Endothelial cell of umbilical vein (primary cell): ENCODE data around the gene FBXL14. TPM values are rescaled to one million over a fixed set of nuclear protein-coding genes. Genes with fewer than 3 reads are reported as not detected.

Experiments
- BruUV-seq: library from RNA; stranded (reverse); fragments of 400-500 nt; replicated peaks from 2 replicates; lab custom pipeline; 2021; lab: Mats Ljungman, UMichigan
- CTCF ChIA-PET: fragments of 300-600, 350-600 bp; sonication (Branson Sonifier 250); formaldehyde crosslinking; loops from one replicate; lab custom pipeline; 2021; ENCODE audit warnings: antibody characterized with exemption, inconsistent platforms; lab: Charles Lee
- POLR2A ChIA-PET: fragments of 300-600, 350-600 bp; sonication (Branson Sonifier 250); formaldehyde crosslinking; loops from one replicate; lab custom pipeline; 2021; ENCODE audit warnings: antibody characterized with exemption, inconsistent platforms; lab: Charles Lee
- DNase-seq: peaks from one replicate; pipeline ENCODE4 v3.0.0-alpha.2; 2011; ENCODE audit warnings: low read depth, low spot score
- FAIRE-seq: peaks from 2 replicates; lab custom pipeline; 2011; peaks lifted over from hg19 to GRCh38; lab: Jason Lieb, UNC
- H2AFZ ChIP-seq: 2 replicates; pipeline ENCODE4 v1.6.0; 2012; ENCODE audit warnings: low read depth, low read length, control low read depth, inconsistent platforms
- H3K27ac ChIP-seq: 2 replicates; pipeline ENCODE4 v1.5.1; 2011; ENCODE audit warnings: low read depth, mild to moderate bottlenecking, control low read depth, low read length, moderate library complexity; ENCODE audit not compliant: insufficient read depth
- H3K27me3 ChIP-seq, 2 experiments: 2 replicates each; pipeline versions ENCODE4 v1.6.0 to v1.6.1; 2011; ENCODE audit warnings: low read length in 2 of 2, mixed read lengths in 1 of 2; ENCODE audit not compliant: control insufficient read depth in 2 of 2, insufficient read depth in 2 of 2
- H3K36me3 ChIP-seq, 2 experiments: 2 replicates in 1 of 2; 3 replicates in 1 of 2; pipeline ENCODE4 v1.5.1; 2011; ENCODE audit warnings: low read length in 2 of 2, mild to moderate bottlenecking in 1 of 2, moderate library complexity in 1 of 2; ENCODE audit not compliant: control insufficient read depth in 2 of 2, insufficient read depth in 2 of 2; ENCODE audit errors: extremely low read depth in 1 of 2
- H3K4me1 ChIP-seq: 3 replicates; pipeline ENCODE4 v1.5.1; 2011; ENCODE audit warnings: mild to moderate bottlenecking, low read length; ENCODE audit not compliant: control insufficient read depth, insufficient read depth; ENCODE audit errors: extremely low read depth
- H3K4me2 ChIP-seq: 2 replicates; pipeline ENCODE4 v1.6.1; 2011; ENCODE audit warnings: low read length, control low read depth, mixed read lengths; ENCODE audit not compliant: insufficient read depth
- H3K4me3 ChIP-seq, 3 experiments: fragments of 200-600 bp in 1 of 3; sonication (generic), shearing (Covaris generic) in 1 of 3; replicated peaks in 1 of 3; 2 replicates each; pipeline ENCODE4 v1.5.1; 2011 to 2016; ENCODE audit warnings: control low read depth in 3 of 3, low read length in 3 of 3, mild to moderate bottlenecking in 2 of 3, inconsistent platforms in 1 of 3, low read depth in 1 of 3, moderate library complexity in 1 of 3; ENCODE audit not compliant: insufficient read depth in 1 of 3
- H3K79me2 ChIP-seq: 2 replicates; pipeline ENCODE4 v1.6.0; 2012; ENCODE audit warnings: low read length, inconsistent platforms; ENCODE audit not compliant: control insufficient read depth, insufficient read depth
- H3K9ac ChIP-seq: replicated peaks from 2 replicates; pipeline ENCODE3; 2011; ENCODE audit warnings: low read length, control low read depth; ENCODE audit not compliant: insufficient read depth; ENCODE audit errors: extremely low read depth
- H3K9me1 ChIP-seq: replicated peaks from 3 replicates; pipeline ENCODE4 v1.6.0; 2011; ENCODE audit warnings: mild to moderate bottlenecking, low read length; ENCODE audit not compliant: control insufficient read depth, insufficient read depth; ENCODE audit errors: extremely low read depth
- H3K9me3 ChIP-seq: replicated peaks from 2 replicates; pipeline ENCODE4 v1.5.1; 2012; ENCODE audit warnings: low read length, inconsistent platforms; ENCODE audit not compliant: control insufficient read depth, insufficient read depth
- H4K20me1 ChIP-seq: replicated peaks from 2 replicates; pipeline ENCODE3; 2011; ENCODE audit warnings: mild to moderate bottlenecking, low read length; ENCODE audit not compliant: control insufficient read depth, insufficient read depth; ENCODE audit errors: extremely low read depth
- EZH2 ChIP-seq: IDR thresholded peaks from 2 replicates; pipeline ENCODE4 v1.6.1; 2012; ENCODE audit warnings: borderline replicate concordance, low read depth, mild to moderate bottlenecking, moderate library complexity, low read length, inconsistent platforms; ENCODE audit not compliant: severe bottlenecking
- FOS ChIP-seq: IDR thresholded peaks from 2 replicates; pipeline ENCODE4 v1.6.1; 2011; ENCODE audit warnings: mild to moderate bottlenecking, low read length, moderate library complexity, borderline replicate concordance; ENCODE audit not compliant: insufficient read depth
- GATA2 ChIP-seq: IDR thresholded peaks from 2 replicates; pipeline ENCODE4 v1.7.0; 2011; ENCODE audit warnings: low read depth, mild to moderate bottlenecking, moderate library complexity, mixed read lengths, low read length; ENCODE audit not compliant: insufficient read length, insufficient read depth
- JUN ChIP-seq: IDR thresholded peaks from 2 replicates; pipeline ENCODE4 v1.6.1; 2011; ENCODE audit warnings: borderline replicate concordance, low read depth; ENCODE audit not compliant: insufficient read length, insufficient read depth
- MYC ChIP-seq: IDR thresholded peaks from one replicate; pipeline ENCODE4 v1.6.1; 2011; ENCODE audit warnings: mild to moderate bottlenecking, low read depth, low read length
- POLR2A ChIP-seq: IDR thresholded peaks from 2 replicates; pipeline ENCODE4 v1.6.1; 2012; ENCODE audit warnings: low read depth, mild to moderate bottlenecking, control low read depth, low read length
- POLR2AphosphoS5 ChIP-seq: IDR thresholded peaks from 2 replicates; pipeline ENCODE4 v1.6.1; 2012; ENCODE audit warnings: low read depth, mild to moderate bottlenecking, control low read depth, low read length, moderate library complexity; ENCODE audit not compliant: insufficient read depth
- dilution Hi-C: fragments of 300-500 bp; cut with MboI; formaldehyde crosslinking; loops from one replicate; pipeline ENCODE4 v1.15.0; 2019; ENCODE audit warnings: low sequenced_read_pairs; ENCODE audit not compliant: extremely low pct_ligation_motif_present
- intact Hi-C: fragments of 100-400 bp; cut with micrococcal nuclease; formaldehyde crosslinking; loops from one replicate; pipeline ENCODE4 v1.10.0; 2022
- polyA plus RNA-seq, 4 experiments: library from polyadenylated mRNA; depleted of rRNA in 3 of 4; stranded (reverse) in 3 of 4; unstranded in 1 of 4; fragments of >200 nt; gene quantifications; 2 replicates each; pipeline versions ENCODE4 v1.2.1 to v1.2.3, GENCODE V29; 2011 to 2012; ENCODE audit warnings: missing spikeins in 1 of 4
- total RNA-seq: library from RNA; stranded (reverse); gene quantifications from 2 replicates; pipeline ENCODE4 v1.2.3, GENCODE V29; 2021
- TF ChIP-seq, protein P1 (sequence below), 2 donors: IDR thresholded peaks; 1 replicate in 1 of 2; 2 replicates in 1 of 2; pipeline ENCODE4 v1.5.1; 2011; ENCODE audit warnings: low read length in 2 of 2, mild to moderate bottlenecking in 2 of 2, moderate library complexity in 2 of 2, control low read depth in 1 of 2, inconsistent platforms in 1 of 2, low read depth in 1 of 2; ENCODE audit not compliant: insufficient read depth in 1 of 2; ENCODE audit errors: extremely low read depth in 1 of 2
- TF ChIP-seq, protein P2 (sequence below): IDR thresholded peaks from 2 replicates; pipeline ENCODE4 v1.6.1; 2011; ENCODE audit not compliant: insufficient read depth, insufficient read length

FBXL14 gene
- total and polyA plus RNA-seq, 2 donors (not counting 3 experiments of a cell fraction or from before 2014, with no cell fraction given): 11.3 to 15.7 TPM

- H3K4me3 ChIP-seq: no peak overlapping the region
- H3K79me2 ChIP-seq: no peaks in the 10 kb centered on the region
- POLR2A ChIA-PET: no interaction called here
- no peaks in the 10 kb centered on the region for H3K4me1 ChIP-seq
- no peak for DNase-seq
- no peak overlapping the region for H3K27ac ChIP-seq
- H2AFZ ChIP-seq: no peak overlapping the region
- H3K9me1 ChIP-seq: no peaks in the 10 kb centered on the region
- no TSS peak for BruUV-seq
- no peaks in the 10 kb centered on the region for H4K20me1 ChIP-seq
- no peak for FAIRE-seq
- no peaks in the 10 kb centered on the region for H3K9me3 ChIP-seq
- dilution Hi-C loops: no loop called here
- TF ChIP-seq JUN: no peak
- intact Hi-C loops: no loop called here
- no peak overlapping the region for H3K9ac ChIP-seq
- no peaks in the 10 kb centered on the region for H3K36me3 ChIP-seq
- CTCF ChIA-PET: interaction anchor here (1.2 kb wide), 1 partner anchor 11 kb away, joined by 4 read pairs; no protein-coding TSS in a partner anchor
- H3K4me2 ChIP-seq: no peak overlapping the region
- H3K27me3 ChIP-seq: peaks cover 17 to 28% of the 10 kb centered on the region in 2 experiments
Observed at GRCh38 chr12:1523046-1523445, 71.3 kb downstream of the FBXL14 start.

- no peak overlapping the region for H3K9ac ChIP-seq
- H2AFZ ChIP-seq: no peak overlapping the region
- H3K27me3 ChIP-seq: peaks cover 11 to 26% of the 10 kb centered on the region in 2 experiments
- intact Hi-C loops: no loop called here
- no peak overlapping the region for H3K4me3 ChIP-seq
- no peak for FAIRE-seq
- CTCF ChIA-PET: interaction anchor here (0.7 to 1.3 kb wide), 5 partner anchors 43 to 427 kb away, joined by 3 to 4 read pairs (median 3); no protein-coding TSS in a partner anchor
- DNase-seq: no peak
- H3K27ac ChIP-seq: no peak overlapping the region
- POLR2A ChIA-PET: interaction anchor here (0.7 kb wide), 1 partner anchor 272 kb away, joined by 3 read pairs; no protein-coding TSS in a partner anchor
- H3K36me3 ChIP-seq: no peaks in the 10 kb centered on the region
- TF ChIP-seq, protein P1, sequence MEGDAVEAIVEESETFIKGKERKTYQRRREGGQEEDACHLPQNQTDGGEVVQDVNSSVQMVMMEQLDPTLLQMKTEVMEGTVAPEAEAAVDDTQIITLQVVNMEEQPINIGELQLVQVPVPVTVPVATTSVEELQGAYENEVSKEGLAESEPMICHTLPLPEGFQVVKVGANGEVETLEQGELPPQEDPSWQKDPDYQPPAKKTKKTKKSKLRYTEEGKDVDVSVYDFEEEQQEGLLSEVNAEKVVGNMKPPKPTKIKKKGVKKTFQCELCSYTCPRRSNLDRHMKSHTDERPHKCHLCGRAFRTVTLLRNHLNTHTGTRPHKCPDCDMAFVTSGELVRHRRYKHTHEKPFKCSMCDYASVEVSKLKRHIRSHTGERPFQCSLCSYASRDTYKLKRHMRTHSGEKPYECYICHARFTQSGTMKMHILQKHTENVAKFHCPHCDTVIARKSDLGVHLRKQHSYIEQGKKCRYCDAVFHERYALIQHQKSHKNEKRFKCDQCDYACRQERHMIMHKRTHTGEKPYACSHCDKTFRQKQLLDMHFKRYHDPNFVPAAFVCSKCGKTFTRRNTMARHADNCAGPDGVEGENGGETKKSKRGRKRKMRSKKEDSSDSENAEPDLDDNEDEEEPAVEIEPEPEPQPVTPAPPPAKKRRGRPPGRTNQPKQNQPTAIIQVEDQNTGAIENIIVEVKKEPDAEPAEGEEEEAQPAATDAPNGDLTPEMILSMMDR (IDR thresholded peaks at IDR 0.05; ENCODE audit: extremely low read depth in 1 of 2, insufficient read depth in 1 of 2, low read depth in 1 of 2, low read length in 2 of 2): no peak
- TF ChIP-seq POLR2AphosphoS5: no peak
- TF ChIP-seq GATA2: no peak
- no peak for TF ChIP-seq EZH2
- TF ChIP-seq, protein P2, sequence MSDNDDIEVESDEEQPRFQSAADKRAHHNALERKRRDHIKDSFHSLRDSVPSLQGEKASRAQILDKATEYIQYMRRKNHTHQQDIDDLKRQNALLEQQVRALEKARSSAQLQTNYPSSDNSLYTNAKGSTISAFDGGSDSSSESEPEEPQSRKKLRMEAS: no peak
- TF ChIP-seq MYC: no peak
- no peak for TF ChIP-seq FOS
- no peak for TF ChIP-seq JUN
- no peak for TF ChIP-seq POLR2A
- H3K4me2 ChIP-seq: no peak overlapping the region
- no peaks in the 10 kb centered on the region for H3K79me2 ChIP-seq
- H3K9me1 ChIP-seq: no peaks in the 10 kb centered on the region
- no TSS peak for BruUV-seq
- dilution Hi-C loops: no loop called here
- H3K9me3 ChIP-seq: no peaks in the 10 kb centered on the region
- H4K20me1 ChIP-seq: no peaks in the 10 kb centered on the region
- no peaks in the 10 kb centered on the region for H3K4me1 ChIP-seq
Observed at GRCh38 chr12:1519642-1520041, 74.7 kb downstream of the FBXL14 start.
